Karpas-422 (cell line): ENCODE results near the gene CCL26. TPM values are rescaled to one million over a fixed set of nuclear protein-coding genes. Genes with fewer than 3 reads are reported as not detected.
A peak's percentile ranks its signal among the peaks of the same experiment; 100 is the strongest.
"Not testable (repeated sequence)": the region's sequence is repeated elsewhere in the genome, so short reads cannot be mapped to it uniquely, and the experiment has no call there.

Experiments used
- DNase-seq: peaks from one replicate; pipeline ENCODE4 v3.0.0-alpha.2; 2015
- H2AFZ ChIP-seq: fragments of 200-600 bp; sonication (generic); 2 replicates; pipeline ENCODE4 v1.6.1; 2014; ENCODE audit warnings: antibody characterized with exemption, low read length, mixed read lengths
- H3K27ac ChIP-seq: fragments of 200-600 bp; sonication (generic); 2 replicates; pipeline ENCODE4 v1.5.1; 2014; ENCODE audit warnings: mild to moderate bottlenecking, low read length, moderate library complexity
- H3K27me3 ChIP-seq: fragments of 200-600 bp; sonication (generic); 2 replicates; pipeline ENCODE4 v1.6.1; 2014; ENCODE audit warnings: low read length, mixed read lengths
- H3K36me3 ChIP-seq: fragments of 200-600 bp; sonication (generic); 2 replicates; pipeline ENCODE4 v1.6.1; 2014; ENCODE audit warnings: low read length, mixed read lengths; ENCODE audit not compliant: insufficient read depth
- H3K4me1 ChIP-seq: fragments of 200-600 bp; sonication (generic); 2 replicates; pipeline ENCODE4 v1.6.1; 2014; ENCODE audit warnings: mild to moderate bottlenecking, low read length, mixed read lengths
- H3K4me2 ChIP-seq: fragments of 200-600 bp; sonication (generic); 2 replicates; pipeline ENCODE4 v1.6.1; 2014; ENCODE audit warnings: low read length, low read depth, mild to moderate bottlenecking; ENCODE audit not compliant: poor library complexity, severe bottlenecking
- H3K4me3 ChIP-seq: fragments of 200-600 bp; sonication (generic); 2 replicates; pipeline ENCODE4 v1.5.1; 2014; ENCODE audit warnings: mild to moderate bottlenecking, antibody characterized with exemption, low read length, mixed read lengths
- H3K79me2 ChIP-seq: fragments of 200-600 bp; sonication (generic); 2 replicates; pipeline ENCODE4 v1.6.1; 2014; ENCODE audit warnings: mild to moderate bottlenecking, low read length, mixed read lengths
- H3K9ac ChIP-seq: fragments of 200-600 bp; sonication (generic); 2 replicates; pipeline ENCODE4 v1.6.0; 2014; ENCODE audit warnings: low read length
- H3K9me2 ChIP-seq: fragments of 200-600 bp; sonication (generic), shearing (Covaris generic); replicated peaks from 2 replicates; pipeline ENCODE4 v1.6.0; 2014; ENCODE audit warnings: mild to moderate bottlenecking, low read length, moderate library complexity; ENCODE audit not compliant: insufficient read depth
- H3K9me3 ChIP-seq: fragments of 300-700, 200-600 bp; sonication (generic); 2 replicates; pipeline ENCODE4 v1.6.1; 2014; ENCODE audit warnings: low read length, mixed read lengths
- H4K20me1 ChIP-seq: fragments of 200-600 bp; sonication (generic); 2 replicates; pipeline ENCODE4 v1.6.1; 2014; ENCODE audit warnings: mild to moderate bottlenecking, antibody characterized with exemption, low read length, low read depth; ENCODE audit not compliant: insufficient read depth
- total RNA-seq: library from RNA; depleted of rRNA; stranded (reverse); fragments of >200 nt; shearing (Covaris generic); gene quantifications from 2 replicates; pipeline ENCODE4 v1.2.3, GENCODE V29; 2014; ENCODE audit warnings: low replicate concordance

The CCL26 gene
- total RNA-seq, 1 experiment from 2014 or later = not detected

DNA sequence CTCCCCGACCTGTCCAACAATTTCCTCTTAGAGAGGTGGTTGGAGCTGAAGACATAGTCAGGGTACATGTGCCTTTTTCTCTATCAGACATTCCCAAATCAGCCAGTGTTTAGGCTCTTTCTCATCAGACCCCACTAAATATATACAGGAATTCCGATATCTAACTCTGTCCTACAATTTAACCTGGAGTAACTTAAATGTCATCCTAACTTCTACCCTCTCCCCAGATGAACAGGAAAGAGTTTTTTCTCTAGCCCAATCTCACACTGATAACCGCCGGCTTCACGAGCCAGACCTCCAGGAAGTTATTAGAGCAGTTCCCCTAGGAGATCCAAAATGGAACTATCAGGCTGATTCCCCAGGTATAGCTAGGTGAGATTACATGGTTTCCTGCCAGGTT, 11.0 kb upstream of the CCL26 start:
- H3K27me3 ChIP-seq, H3K4me2 ChIP-seq, H3K4me3 ChIP-seq, H4K20me1 ChIP-seq, H2AFZ ChIP-seq, H3K9me3 ChIP-seq, H3K36me3 ChIP-seq, H3K79me2 ChIP-seq, H3K9ac ChIP-seq, H3K4me1 ChIP-seq, DNase-seq, H3K27ac ChIP-seq, H3K9me2 ChIP-seq: not testable (repeated sequence)

DNA sequence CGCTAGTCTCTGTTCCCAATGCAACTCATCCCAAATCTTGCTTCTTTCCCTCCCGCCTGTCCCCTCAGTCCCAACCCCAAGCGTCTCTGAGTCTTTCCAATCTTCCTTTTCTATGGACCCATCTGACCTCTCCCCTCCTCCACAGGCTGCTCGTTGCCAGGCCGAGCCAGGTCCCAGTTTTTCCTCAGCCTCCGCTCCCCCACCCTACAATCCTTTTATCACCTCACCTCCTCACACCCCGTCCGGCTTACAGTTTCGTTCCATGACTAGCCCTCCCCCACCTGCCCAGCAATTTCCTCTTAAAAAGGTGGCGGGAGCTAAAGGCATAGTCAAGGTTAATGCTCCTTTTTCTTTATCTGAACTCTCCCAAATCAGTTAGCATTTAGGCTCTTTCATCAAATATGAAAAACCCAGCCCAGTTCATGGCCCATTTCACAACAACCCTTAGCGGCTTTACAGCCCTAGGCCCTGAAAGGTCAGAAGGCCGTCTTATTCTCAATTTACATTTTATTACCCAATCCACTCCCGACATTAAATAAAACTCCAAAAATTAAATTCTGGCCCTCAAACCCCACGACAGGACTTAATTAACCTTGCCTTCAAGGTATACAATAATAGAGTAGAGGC, 8.7 kb upstream of the CCL26 start:
- H2AFZ ChIP-seq = not testable (repeated sequence)

DNA sequence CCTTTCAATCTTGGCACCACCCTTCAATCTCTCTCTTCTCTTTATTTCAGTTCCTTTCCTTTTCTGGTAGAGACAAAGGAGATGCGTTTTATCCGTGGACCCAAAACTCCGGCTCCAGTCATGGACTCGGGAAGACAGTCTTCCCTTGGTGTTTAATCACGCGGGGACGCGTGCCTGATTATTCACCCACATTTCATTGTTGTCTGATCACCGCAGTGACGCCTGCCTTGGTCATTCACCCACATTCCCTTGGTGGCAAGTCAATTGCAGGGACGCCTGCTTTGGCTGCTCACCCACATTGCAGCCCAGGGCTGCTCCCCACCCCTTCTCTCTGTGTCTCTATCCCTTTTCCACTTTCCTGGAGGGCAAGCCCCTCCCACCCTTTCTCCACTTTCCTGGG, 7.5 kb upstream of the CCL26 start:
- not testable (repeated sequence) for H2AFZ ChIP-seq, H3K4me1 ChIP-seq, H3K79me2 ChIP-seq, H3K4me2 ChIP-seq, H3K9ac ChIP-seq, DNase-seq, H3K9me2 ChIP-seq, H4K20me1 ChIP-seq, H3K27ac ChIP-seq, H3K4me3 ChIP-seq, H3K36me3 ChIP-seq, H3K27me3 ChIP-seq, H3K9me3 ChIP-seq

More for the DNA sequence above, 8.7 kb upstream of the CCL26 start:
- H3K79me2 ChIP-seq, H3K4me2 ChIP-seq, H3K4me3 ChIP-seq, H3K9me2 ChIP-seq, H3K9ac ChIP-seq, H3K4me1 ChIP-seq, H4K20me1 ChIP-seq, H3K9me3 ChIP-seq, H3K27me3 ChIP-seq, DNase-seq, H3K36me3 ChIP-seq, H3K27ac ChIP-seq: not testable (repeated sequence)

DNA sequence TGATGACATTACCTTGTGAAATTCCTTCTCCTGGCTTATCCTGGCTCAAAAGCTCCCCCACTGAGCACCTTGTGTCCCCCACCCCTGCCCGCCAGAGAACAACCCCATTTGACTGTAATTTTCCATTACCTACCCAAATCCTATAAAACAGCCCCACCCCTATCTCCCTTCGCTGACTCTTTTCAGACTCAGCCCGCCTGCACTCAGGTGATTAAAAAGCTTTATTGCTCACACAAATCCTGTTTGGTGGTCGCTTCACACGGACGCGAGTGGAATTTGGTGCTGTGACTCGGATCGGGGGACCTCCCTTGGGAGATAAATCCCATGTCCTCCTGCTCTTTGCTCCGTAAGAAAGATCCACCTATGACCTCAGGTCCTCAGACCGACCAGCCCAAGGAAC, 7.0 kb upstream of the CCL26 start:
- not testable (repeated sequence) for H3K27me3 ChIP-seq, DNase-seq, H3K27ac ChIP-seq, H3K9ac ChIP-seq, H2AFZ ChIP-seq, H3K9me3 ChIP-seq, H3K79me2 ChIP-seq, H3K4me1 ChIP-seq, H3K4me3 ChIP-seq, H3K9me2 ChIP-seq, H4K20me1 ChIP-seq, H3K4me2 ChIP-seq, H3K36me3 ChIP-seq

DNA sequence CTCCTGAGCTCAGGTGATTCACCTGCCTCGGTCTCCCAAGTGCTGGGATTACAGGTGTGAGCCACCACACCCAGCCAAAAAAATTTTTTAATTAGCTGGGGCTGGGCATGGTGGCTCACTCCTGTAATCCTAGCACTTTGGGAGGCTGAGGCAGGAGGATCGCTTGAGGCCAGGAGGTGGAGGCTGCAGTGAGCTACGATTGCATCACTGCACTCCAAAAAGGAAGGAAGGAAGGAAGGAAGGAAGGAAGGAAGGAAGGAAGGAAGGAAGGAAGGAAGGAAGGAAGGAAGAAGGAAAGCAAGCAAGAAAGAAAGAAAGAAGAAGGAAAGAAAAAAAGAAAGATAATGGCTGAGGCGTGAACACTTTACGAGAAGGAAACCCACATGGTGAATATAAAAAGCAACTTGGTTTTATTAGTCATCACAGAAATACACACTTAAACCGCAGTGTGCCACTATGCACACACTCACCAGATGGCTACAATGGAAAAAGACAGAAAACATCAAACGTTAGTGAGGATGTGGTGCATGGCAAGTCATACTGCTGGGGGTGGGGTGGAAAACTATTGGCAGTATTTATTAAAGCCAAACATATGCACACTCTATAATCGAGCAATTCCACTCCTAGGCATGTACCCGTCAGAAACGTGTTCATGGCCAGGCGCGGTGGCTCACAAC, 4.4 kb upstream of the CCL26 start:
- DNase-seq = no peak
- no peak overlapping the region for H3K9ac ChIP-seq
- H3K36me3 ChIP-seq = no peaks in the 10 kb centered on the region
- no peaks in the 10 kb centered on the region for H3K9me2 ChIP-seq
- H3K4me3 ChIP-seq = no peak overlapping the region
- no peaks in the 10 kb centered on the region for H3K27me3 ChIP-seq
- no peaks in the 10 kb centered on the region for H3K4me1 ChIP-seq
- no peak overlapping the region for H2AFZ ChIP-seq
- H3K9me3 ChIP-seq = no peaks in the 10 kb centered on the region
- no peak overlapping the region for H3K4me2 ChIP-seq
- no peaks in the 10 kb centered on the region for H4K20me1 ChIP-seq
- no peaks in the 10 kb centered on the region for H3K79me2 ChIP-seq
- no peak overlapping the region for H3K27ac ChIP-seq

DNA sequence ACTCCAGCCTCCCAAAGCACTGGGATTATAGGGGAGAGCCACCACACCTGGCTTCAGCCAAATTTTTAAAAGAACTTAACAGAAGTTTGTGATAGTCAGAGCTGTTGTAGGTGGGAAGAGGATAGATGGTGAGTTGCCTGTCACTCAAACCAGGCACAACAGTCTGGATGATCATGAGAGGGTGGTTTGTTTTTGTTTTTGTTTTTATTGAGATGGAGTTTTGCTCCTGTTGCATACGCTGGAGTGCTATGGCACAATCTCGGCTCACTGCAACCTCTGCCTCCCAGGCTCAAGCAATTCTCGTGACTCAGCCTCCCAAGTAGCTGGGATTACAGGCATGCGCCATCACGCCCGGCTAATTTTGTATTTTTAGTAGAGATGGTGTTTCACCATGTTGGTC, 1.9 kb upstream of the CCL26 start:
- H3K36me3 ChIP-seq, H3K27me3 ChIP-seq, H3K9me3 ChIP-seq, H3K4me3 ChIP-seq, H3K4me2 ChIP-seq, DNase-seq, H3K79me2 ChIP-seq, H2AFZ ChIP-seq, H3K9ac ChIP-seq, H3K9me2 ChIP-seq, H3K4me1 ChIP-seq, H3K27ac ChIP-seq, H4K20me1 ChIP-seq: not testable (repeated sequence)

DNA sequence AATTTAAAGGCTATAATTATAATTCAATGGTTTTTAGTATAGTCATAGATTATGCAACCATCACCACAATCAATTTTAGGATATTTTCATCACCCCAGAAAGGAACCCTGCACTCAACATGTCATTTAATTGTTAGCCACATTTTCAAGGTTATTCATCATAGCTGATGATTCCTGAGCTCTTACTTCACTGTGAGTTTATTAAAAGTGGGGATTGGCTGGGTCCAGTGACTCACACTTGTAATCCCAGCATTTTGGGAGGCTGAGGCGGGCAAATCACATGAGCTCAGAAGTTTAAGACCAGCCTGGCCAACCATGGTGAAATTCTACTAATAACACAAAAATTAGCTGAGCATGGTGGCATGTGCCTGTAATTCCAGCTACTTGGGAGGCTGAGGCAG, 787 bp downstream of the CCL26 start:
- Histone ChIP-seq H3K4me2 (no peak overlapping the region), H2AFZ (no peak overlapping the region), H3K27ac (no peak overlapping the region), H3K79me2 (no peaks in the 10 kb centered on the region), H3K4me1 (no peaks in the 10 kb centered on the region), H3K4me3 (no peak overlapping the region), H3K9ac (no peak overlapping the region), H3K9me2 (no peaks in the 10 kb centered on the region), H3K9me3 (no peaks in the 10 kb centered on the region), H3K36me3 (no peaks in the 10 kb centered on the region), H4K20me1 (no peaks in the 10 kb centered on the region), H3K27me3 (no peaks in the 10 kb centered on the region)
- no peak for DNase-seq

DNA sequence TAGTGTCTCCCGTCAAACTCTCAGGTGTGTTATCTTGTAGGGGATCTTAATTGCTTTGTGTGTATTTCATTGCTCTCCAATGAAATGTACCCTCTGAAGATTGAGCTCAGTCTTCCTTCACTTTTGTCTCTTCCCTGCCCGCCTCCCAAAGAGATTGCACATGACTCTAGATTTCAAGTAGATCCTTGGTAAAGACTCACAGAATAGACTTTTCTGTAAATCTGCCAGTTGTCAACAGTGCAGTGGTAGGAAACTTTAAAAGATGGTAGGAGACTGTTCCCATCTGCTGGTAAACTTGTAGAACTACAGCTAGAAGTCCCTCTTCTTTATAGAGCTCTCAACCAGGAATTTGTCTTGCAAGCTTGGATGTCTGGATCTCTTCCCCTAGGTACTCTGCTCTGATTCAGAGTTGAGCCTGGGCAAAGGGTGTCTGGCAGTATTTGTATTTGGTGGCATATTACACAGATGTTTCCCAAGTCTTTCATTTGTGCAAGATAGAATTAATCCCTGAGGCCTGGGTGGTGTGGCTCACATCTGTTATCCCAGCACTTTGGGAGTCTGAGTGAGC, 9.6 kb downstream of the CCL26 start:
- no peaks in the 10 kb centered on the region for H3K36me3 ChIP-seq
- H2AFZ ChIP-seq = no peak overlapping the region
- H3K9ac ChIP-seq = no peak overlapping the region
- H3K79me2 ChIP-seq = no peaks in the 10 kb centered on the region
- H3K27ac ChIP-seq = no peak overlapping the region
- no peak overlapping the region for H3K4me2 ChIP-seq
- peak; percentile 77 for DNase-seq
- no peak overlapping the region for H3K4me3 ChIP-seq
- H3K9me3 ChIP-seq = no peaks in the 10 kb centered on the region
- no peaks in the 10 kb centered on the region for H3K4me1 ChIP-seq
- H3K9me2 ChIP-seq = no peaks in the 10 kb centered on the region
- no peaks in the 10 kb centered on the region for H3K27me3 ChIP-seq
- no peaks in the 10 kb centered on the region for H4K20me1 ChIP-seq
